22Rv1 (cell line): ENCODE measurements around the gene DOK3.

Source experiments
- H3K27ac ChIP-seq: fragments of 450-650 bp; 2 replicates; pipeline ENCODE4 v1.5.1; 2017
- ZFX ChIP-seq: fragments of 450-650 bp; IDR thresholded peaks from 2 replicates; pipeline ENCODE4 v1.6.1; 2017; ENCODE audit warnings: antibody characterized with exemption, borderline replicate concordance
- TF ChIP-seq, protein P1 (sequence below): fragments of 450-650 bp; IDR thresholded peaks from 2 replicates; pipeline ENCODE4 v1.5.1; 2017; ENCODE audit warnings: mild to moderate bottlenecking

The DOK3 gene

GRCh38 chr5:177519463-177520235 lies 10.0 kb upstream of the DOK3 start:
- TF ChIP-seq, protein P1, sequence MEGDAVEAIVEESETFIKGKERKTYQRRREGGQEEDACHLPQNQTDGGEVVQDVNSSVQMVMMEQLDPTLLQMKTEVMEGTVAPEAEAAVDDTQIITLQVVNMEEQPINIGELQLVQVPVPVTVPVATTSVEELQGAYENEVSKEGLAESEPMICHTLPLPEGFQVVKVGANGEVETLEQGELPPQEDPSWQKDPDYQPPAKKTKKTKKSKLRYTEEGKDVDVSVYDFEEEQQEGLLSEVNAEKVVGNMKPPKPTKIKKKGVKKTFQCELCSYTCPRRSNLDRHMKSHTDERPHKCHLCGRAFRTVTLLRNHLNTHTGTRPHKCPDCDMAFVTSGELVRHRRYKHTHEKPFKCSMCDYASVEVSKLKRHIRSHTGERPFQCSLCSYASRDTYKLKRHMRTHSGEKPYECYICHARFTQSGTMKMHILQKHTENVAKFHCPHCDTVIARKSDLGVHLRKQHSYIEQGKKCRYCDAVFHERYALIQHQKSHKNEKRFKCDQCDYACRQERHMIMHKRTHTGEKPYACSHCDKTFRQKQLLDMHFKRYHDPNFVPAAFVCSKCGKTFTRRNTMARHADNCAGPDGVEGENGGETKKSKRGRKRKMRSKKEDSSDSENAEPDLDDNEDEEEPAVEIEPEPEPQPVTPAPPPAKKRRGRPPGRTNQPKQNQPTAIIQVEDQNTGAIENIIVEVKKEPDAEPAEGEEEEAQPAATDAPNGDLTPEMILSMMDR: no peak
- TF ChIP-seq ZFX: no peak
- H3K27ac ChIP-seq: peak overlapping the region; percentile 43

DNA sequence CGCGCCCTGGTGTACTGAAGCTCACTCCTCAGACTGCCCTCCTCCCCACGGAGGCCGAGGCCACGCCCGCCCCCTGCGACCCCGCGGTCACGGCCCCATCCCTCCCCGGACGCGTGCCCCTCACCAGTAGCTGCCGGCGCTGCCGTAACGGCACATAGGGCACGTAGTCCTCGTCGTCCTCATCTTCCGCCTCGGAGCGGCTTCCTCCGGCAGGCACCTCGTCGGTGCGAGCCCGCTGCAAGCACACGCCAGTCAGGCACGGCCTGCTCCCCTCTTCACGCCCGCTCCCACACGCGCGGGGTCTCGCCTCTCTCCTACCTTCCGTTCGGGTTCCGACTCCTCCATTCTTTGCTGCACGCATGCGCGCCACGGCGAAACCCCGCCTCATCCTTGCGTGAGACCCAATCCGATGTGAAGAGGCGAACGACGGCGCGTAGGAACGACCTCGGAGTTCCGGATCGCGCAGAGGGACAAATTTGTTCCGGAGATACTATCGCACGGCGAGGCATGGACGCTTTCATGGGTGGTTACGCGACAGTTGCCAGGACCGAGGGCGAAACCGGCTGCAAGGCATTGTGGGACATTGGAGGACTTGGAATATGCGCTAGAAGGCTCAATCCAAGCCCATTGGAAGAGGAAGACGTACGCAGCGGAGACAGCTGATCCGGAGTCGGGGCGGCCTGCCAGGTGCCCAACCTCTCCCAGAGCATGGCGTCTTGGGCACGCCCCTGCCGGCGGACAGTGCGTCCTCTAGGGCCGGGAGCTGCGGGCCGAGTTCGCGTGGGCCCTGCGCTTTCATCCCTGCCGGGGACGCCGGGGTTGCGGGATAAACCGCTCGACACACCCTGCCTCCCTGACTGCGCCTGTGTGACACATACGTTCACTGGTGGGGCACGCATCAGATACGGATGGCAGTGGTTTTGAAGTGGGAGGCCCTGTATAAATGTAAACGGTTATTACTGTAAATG lies 7.3 kb upstream of the DOK3 start, which contains the start of gene DDX41:
DDX41 (minus strand) TSS at position 361 of the 968 bp plus-strand sequence; CDS start at position 345, 16 bp downstream.
- no peak for TF ChIP-seq ZFX
- TF ChIP-seq, protein P1: peak; percentile 7; the same call in 1 of the 2 replicates
- H3K27ac ChIP-seq: peak within 1 kb of the TSS; percentile 88

GRCh38 chr5:177515580-177515979 lies 6.0 kb upstream of the DOK3 start:
- TF ChIP-seq, protein P1: no peak
- no peak for TF ChIP-seq ZFX
- H3K27ac ChIP-seq: no peak overlapping the region

DNA sequence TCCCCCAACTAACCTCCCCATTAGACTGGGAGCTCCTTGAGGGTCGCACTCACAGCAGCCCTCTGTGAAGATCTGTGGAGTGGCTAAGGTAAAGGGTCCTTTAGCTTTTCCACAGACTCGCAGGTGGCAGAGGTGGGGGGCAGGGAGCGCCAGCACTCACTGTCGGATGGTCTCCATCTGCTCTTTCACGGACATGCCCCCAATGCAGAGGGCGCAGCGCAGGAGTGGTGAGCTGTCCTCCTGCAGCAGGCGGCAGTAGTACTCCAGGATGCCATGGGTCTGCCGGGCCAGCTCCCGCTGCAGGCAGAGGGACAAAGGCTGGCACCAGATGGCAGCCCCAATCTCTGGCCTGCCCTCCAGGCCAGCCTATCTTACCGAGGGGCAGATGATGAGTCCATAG lies 4.9 kb upstream of the DOK3 start:
- no peak overlapping the region for H3K27ac ChIP-seq
- no peak for TF ChIP-seq ZFX
- TF ChIP-seq, protein P1: no peak

GRCh38 chr5:177513500-177513899 lies 3.9 kb upstream of the DOK3 start:
- TF ChIP-seq ZFX: no peak
- TF ChIP-seq, protein P1: no peak
- no peak overlapping the region for H3K27ac ChIP-seq

GRCh38 chr5:177512736-177513380 lies 3.2 kb upstream of the DOK3 start:
- TF ChIP-seq ZFX: no peak
- TF ChIP-seq, protein P1: no peak
- H3K27ac ChIP-seq: no peak overlapping the region
